GM20000 (cell line): ENCODE data around the gene PPP1R7.

Experiments
- DNase-seq: peaks from one replicate; pipeline ENCODE4 v3.0.0; 2012; ENCODE audit warnings: low spot score
- CTCF ChIP-seq: IDR thresholded peaks from 2 replicates; pipeline ENCODE4 v1.5.1; 2012; ENCODE audit warnings: mild to moderate bottlenecking, control low read depth; ENCODE audit errors: extremely low read depth, missing control alignments

The PPP1R7 gene

GRCh38 chr2:241142063-241142462 is 8.2 kb upstream of the PPP1R7 start:
- DNase-seq: no peak
- no peak for TF ChIP-seq CTCF

- no peak for TF ChIP-seq CTCF
- DNase-seq: no peak
Observed at GRCh38 chr2:241142593-241142992, 7.7 kb upstream of the PPP1R7 start.

GRCh38 chr2:241146286-241146685 is 4.0 kb upstream of the PPP1R7 start:
- no peak for DNase-seq
- TF ChIP-seq CTCF: no peak

- TF ChIP-seq CTCF: no peak
- DNase-seq: no peak
Observed at GRCh38 chr2:241147336-241147735, 2.9 kb upstream of the PPP1R7 start.

GRCh38 chr2:241148239-241148638 is 2.0 kb upstream of the PPP1R7 start:
- no peak for TF ChIP-seq CTCF
- DNase-seq: no peak

GRCh38 chr2:241148891-241149674 is 1.2 kb upstream of the PPP1R7 start, which contains the start of gene PASK:
Gene PASK (minus strand): TSS chr2:241149472. CDS start chr2:241143032, 6,440 bp downstream.
- DNase-seq: peak; percentile 97
- no peak for TF ChIP-seq CTCF

- DNase-seq: no peak
- TF ChIP-seq CTCF: no peak
Observed at GRCh38 chr2:241149675-241149924, 667 bp upstream of the PPP1R7 start.
